ENCODE measurements around the gene RBMS1.

The RBMS1 gene

DNA sequence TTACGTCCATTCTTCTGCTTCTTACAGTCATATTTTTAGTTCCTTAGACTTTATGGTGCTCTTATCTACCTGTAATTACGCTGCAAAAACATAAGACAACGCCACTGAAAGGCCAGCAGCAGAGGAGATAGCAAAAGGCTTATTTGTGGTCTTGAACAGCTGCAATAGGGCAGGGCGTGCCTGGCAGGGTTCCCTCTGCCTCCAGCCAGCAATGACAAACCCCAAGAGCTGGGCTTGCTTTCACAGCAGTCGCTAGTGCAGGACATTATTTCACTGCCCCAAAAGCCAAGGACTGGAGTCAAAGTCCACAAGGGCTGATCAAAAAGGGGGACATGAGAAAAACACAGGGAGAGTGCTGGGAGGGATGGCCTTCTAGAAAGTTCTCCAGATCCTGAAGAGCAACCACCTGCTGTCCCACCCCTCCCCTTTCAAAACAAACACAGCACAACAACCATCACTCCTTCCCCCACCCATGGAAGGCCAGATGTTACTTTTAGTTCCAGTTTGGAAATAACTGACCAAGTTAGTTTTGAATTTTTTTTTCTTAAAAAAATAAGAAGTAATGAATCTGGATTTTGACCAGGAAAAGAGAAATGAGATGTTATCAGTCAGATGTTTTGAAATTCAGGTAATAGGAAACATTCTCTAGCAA is 127.8 kb downstream of the RBMS1 start:
- DNase-seq: no peak
- Mint-ChIP-seq H3K4me1 (peaks cover 54% of the 10 kb centered on the region), H3K9me3 (no peaks in the 10 kb centered on the region), H3K4me3 (no peak overlapping the region), H3K27me3 (no peaks in the 10 kb centered on the region), H3K27ac (no peak overlapping the region)
- ATAC-seq: no peak

DNA sequence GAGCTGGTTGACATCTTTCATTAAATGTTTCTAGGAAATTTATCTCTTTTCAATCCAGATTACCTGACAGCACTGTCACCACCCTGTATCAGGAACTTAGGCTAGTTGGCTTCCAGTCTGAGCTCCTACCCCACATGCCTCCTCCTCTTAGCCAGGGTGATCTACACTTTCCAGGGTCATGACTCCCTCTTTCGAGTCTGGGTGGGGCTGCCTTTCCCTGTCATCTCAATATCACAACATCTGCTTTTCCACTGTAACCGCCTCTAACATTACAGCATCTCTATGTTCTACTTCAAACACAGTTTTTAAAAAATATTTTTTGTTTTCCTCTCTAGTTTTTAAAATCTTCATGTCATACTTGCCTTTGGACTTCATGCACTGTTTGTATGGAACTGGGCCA is 129.2 kb downstream of the RBMS1 start:
- no peaks in the 10 kb centered on the region for H3K9me3 Mint-ChIP-seq
- peaks cover 51% of the 10 kb centered on the region for H3K4me1 Mint-ChIP-seq
- H3K27me3 Mint-ChIP-seq: no peaks in the 10 kb centered on the region
- DNase-seq (no peak), ATAC-seq (no peak)
- H3K4me3 Mint-ChIP-seq: no peak overlapping the region
- no peak overlapping the region for H3K27ac Mint-ChIP-seq

DNA sequence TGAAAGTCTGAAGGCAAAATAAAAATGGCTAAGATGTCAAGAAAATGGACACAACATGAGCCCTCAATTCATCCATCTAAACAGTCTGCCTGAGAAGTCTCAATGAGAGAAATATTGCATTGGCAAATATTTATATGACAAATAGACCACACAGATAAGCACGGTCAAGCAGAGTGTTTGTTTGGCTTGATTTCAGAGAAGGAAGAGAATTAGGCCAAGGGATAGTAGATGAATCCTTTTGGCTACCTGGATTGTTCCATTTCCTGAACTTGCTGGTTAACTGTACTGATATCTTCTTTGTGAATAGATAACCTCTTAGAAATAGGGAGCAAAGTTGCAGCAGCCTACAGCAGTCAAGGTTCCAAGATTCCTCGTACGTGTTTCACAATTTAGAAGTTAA is 129.6 kb downstream of the RBMS1 start:
- DNase-seq (no peak), ATAC-seq (no peak)
- no peak overlapping the region for H3K27ac Mint-ChIP-seq
- H3K9me3 Mint-ChIP-seq: no peaks in the 10 kb centered on the region
- no peak overlapping the region for H3K4me3 Mint-ChIP-seq
- H3K4me1 Mint-ChIP-seq: peaks cover 47% of the 10 kb centered on the region
- H3K27me3 Mint-ChIP-seq: no peaks in the 10 kb centered on the region

DNA sequence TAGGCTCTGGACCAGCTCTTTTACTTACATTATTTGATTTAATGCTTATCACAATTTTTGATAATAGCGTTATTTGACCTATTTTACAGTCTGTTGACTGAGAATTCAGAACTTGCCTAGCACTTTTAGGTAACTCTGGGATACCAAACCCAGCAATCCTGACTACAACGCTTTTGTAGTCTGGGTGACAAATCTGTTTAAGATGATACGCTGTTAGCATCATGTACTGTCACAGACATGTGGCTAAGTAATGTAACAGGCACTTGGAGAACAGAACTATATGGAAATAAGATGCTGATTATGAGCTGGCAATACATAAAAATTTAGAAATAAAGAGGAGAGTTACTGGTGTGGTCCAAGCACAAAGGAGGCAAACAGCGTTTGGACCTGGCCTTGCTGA is 130.6 kb downstream of the RBMS1 start:
- H3K27ac Mint-ChIP-seq: no peak overlapping the region
- peaks cover 40% of the 10 kb centered on the region for H3K4me1 Mint-ChIP-seq

DNA sequence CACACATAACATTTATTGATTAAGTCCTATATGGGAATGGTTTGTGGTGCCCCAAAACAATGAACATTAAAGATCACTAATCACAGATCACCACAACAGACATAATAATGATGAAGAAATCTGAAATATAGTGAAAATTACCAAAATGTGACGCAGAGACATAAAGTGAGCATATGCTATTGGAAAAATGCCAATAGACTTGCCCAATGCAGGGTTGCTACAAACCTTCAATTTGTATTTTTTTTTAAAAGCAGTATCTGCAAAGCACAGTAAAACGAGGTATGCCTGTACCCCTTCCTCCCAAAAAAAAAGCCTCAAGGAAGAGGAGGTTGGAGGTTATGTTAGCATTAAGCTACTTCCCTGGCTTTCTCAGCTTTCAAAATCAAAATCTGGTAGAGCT is 131.1 kb downstream of the RBMS1 start:
- Mint-ChIP-seq H3K4me3 (no peak overlapping the region), H3K27ac (no peak overlapping the region), H3K9me3 (no peaks in the 10 kb centered on the region), H3K27me3 (no peaks in the 10 kb centered on the region), H3K4me1 (peaks cover 42% of the 10 kb centered on the region)
- ATAC-seq (no peak), DNase-seq (no peak)

More for the DNA sequence above, 130.6 kb downstream of the RBMS1 start:
- H3K4me3 Mint-ChIP-seq: no peak overlapping the region
- H3K27me3 Mint-ChIP-seq: no peaks in the 10 kb centered on the region
- H3K9me3 Mint-ChIP-seq: no peaks in the 10 kb centered on the region
- no peak for DNase-seq
- no peak for ATAC-seq

DNA sequence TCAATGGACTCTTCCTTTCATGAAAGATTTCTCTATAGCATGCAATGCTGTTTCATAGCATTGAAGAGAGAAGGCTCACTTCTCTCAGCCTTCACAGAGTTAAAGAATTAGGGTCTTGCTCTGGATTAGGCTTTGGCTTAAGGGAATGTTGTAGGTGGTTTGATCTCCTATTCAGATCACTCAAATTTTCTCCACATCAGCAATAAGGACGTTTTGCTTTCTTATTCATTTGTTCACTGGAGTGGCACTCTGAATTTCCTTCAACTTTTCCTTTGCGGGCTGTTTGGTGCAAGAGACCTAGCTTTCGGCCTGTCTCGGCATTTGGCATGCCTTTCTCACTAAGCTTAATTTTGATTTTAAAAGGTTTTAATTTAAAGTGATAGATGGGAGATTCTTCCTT is 131.6 kb downstream of the RBMS1 start:
- H3K4me1 Mint-ChIP-seq: peaks cover 45% of the 10 kb centered on the region
- no peak overlapping the region for H3K4me3 Mint-ChIP-seq
- no peak overlapping the region for H3K27ac Mint-ChIP-seq
- H3K9me3 Mint-ChIP-seq: no peaks in the 10 kb centered on the region
- ATAC-seq (no peak), DNase-seq (no peak)
- H3K27me3 Mint-ChIP-seq: no peaks in the 10 kb centered on the region

DNA sequence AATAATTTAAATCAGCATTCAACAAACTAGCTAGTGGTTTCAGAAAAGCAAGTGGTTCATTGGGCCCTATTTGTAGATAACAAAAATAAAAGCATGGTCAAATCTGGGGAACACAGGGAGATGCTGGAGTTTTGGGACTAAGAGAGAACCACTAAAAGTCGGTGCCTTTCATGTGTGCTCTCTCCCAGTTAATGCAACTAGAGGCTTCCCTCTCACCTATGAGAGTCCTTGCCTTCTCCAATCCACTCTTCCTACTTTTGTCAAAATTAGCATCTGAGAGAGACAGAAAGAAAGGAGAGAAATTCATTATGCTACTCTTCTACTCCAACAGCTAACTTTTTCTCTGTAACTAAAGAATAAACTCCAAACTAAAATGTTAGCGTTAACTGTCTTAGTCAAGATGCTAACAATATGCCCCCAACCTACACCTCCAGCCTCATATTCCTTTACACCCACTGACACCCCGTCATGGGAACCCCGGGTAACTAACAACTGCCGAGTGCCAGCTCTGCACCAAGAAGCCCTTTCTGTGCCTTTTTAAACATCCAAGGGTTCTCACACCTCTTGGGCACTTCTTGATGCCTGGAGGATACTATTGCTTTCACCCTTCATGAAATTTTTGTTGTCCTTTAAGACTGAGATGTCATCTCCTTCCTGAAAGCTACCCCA is 133.4 kb downstream of the RBMS1 start:
- DNase-seq (no peak), ATAC-seq (no peak)
- Mint-ChIP-seq H3K27ac (no peak overlapping the region), H3K4me3 (no peak overlapping the region), H3K27me3 (no peaks in the 10 kb centered on the region), H3K4me1 (peaks cover 56% of the 10 kb centered on the region), H3K9me3 (peaks cover 8 to 9% of the 10 kb centered on the region in 2 donors)

DNA sequence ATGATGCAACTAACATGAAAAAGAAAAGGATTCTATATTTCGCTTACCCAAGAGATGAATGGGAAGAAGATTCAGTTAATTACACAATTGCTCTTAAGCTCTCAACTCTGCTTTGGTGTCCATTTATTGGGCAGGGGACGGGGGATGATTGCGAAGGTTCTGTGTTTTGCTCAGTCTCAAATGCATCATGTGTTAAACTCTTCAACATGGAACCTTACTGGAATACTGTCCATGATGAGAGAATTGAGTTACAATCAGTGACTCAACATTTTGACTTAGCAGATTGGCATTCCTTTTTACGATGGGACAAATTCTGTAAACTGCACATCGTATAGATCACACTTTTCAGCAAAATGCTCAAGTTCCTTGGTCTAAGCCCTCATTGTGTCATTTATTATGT is 135.6 kb downstream of the RBMS1 start:
- H3K9me3 Mint-ChIP-seq: peaks cover 8 to 9% of the 10 kb centered on the region in 2 donors
- H3K27me3 Mint-ChIP-seq: no peaks in the 10 kb centered on the region
- no peak overlapping the region for H3K27ac Mint-ChIP-seq
- H3K4me1 Mint-ChIP-seq: peaks cover 52% of the 10 kb centered on the region
- no peak overlapping the region for H3K4me3 Mint-ChIP-seq
- ATAC-seq (no peak), DNase-seq (no peak)

DNA sequence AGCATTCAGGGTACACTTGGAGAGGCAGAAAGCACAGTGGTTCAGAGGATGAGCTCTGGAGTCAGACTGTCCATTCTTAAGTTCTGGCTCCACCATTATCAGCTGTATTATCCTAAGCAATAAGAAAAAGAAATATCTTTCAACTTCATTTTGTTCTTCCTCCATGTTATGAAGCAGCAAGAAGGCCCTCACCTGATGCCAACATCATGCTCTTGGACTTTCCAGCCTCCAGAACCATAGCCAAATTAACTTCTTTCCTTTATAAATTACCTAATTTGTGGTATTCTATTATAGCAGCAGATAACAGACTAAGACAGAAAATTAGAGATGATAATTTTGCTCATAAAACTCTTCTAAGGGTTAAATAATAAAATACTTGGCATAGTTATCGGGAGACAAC is 137.1 kb downstream of the RBMS1 start:
- H3K4me1 Mint-ChIP-seq: peaks cover 58% of the 10 kb centered on the region
- ATAC-seq (no peak), DNase-seq (no peak)
- H3K4me3 Mint-ChIP-seq: no peak overlapping the region
- peaks cover 8 to 9% of the 10 kb centered on the region in 2 donors for H3K9me3 Mint-ChIP-seq
- H3K27me3 Mint-ChIP-seq: no peaks in the 10 kb centered on the region
- no peak overlapping the region for H3K27ac Mint-ChIP-seq

DNA sequence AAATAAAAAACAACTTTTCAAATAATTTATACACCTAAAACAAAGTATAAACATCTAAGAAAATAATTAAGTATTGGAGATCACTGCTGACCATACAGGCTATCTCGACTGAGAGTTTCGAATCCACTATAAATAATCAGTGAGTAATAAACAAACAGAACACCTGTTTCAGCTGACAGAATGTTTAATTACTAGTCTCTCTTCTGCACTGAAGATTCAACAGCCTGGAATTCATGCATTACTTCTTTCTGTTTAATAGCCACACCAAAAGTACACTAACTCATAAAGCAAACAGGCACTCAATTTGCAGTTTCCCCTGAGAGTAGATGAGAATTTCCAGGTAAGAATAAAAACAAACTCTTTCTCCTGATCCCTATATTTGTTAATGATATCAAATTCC is 138.5 kb downstream of the RBMS1 start:
- Mint-ChIP-seq H3K9me3 (peaks cover 8 to 9% of the 10 kb centered on the region in 2 donors), H3K4me3 (no peak overlapping the region), H3K27ac (no peak overlapping the region), H3K27me3 (no peaks in the 10 kb centered on the region), H3K4me1 (peaks cover 50% of the 10 kb centered on the region)
- ATAC-seq (no peak), DNase-seq (no peak)

DNA sequence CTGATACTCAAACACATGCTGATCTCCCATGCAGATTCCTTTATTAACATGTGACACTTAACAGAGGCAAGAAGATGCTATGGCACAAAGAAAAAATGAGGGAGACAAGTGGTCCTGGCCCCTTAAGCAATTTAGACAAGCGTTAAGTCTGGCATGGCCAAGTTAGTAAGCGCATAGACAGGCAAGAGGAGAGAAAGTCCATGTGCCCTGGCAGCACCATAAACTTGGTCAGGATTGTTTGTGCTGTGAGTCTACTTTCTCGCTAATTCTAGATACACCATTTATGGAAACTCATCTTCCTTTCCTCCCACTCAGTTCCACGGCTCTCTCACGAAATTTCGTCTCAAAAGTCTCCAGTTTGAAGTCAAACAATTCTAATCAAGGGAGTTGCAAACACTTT is 138.9 kb downstream of the RBMS1 start:
- no peak for ATAC-seq
- H3K4me1 Mint-ChIP-seq: peaks cover 49% of the 10 kb centered on the region
- no peak for DNase-seq
- peaks cover 8 to 9% of the 10 kb centered on the region in 2 donors for H3K9me3 Mint-ChIP-seq
- no peaks in the 10 kb centered on the region for H3K27me3 Mint-ChIP-seq
- H3K4me3 Mint-ChIP-seq: no peak overlapping the region
- no peak overlapping the region for H3K27ac Mint-ChIP-seq

DNA sequence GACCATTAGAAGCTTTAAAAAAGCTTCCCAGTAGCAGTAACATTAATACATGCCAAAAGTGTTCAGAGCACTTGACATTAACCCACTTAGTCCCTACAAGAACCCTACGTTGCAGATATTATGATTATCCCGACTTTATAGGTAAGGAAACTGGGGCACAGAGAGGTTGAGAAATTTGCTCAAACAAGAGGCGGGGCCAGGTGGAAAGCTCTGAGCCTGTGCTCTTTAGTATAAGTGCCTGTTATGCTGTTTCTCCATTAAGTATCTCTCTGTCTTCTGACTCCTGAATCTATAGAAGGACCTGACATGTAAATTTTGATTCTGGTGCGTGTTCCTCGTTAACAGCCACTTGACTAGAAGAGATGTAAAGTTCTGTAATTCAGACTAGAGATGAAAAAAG is 139.8 kb downstream of the RBMS1 start:
- Mint-ChIP-seq H3K4me3 (no peak overlapping the region), H3K27me3 (no peaks in the 10 kb centered on the region), H3K27ac (no peak overlapping the region), H3K4me1 (peaks cover 55% of the 10 kb centered on the region), H3K9me3 (peaks cover 8 to 9% of the 10 kb centered on the region in 2 donors)
- ATAC-seq (no peak), DNase-seq (no peak)

DNA sequence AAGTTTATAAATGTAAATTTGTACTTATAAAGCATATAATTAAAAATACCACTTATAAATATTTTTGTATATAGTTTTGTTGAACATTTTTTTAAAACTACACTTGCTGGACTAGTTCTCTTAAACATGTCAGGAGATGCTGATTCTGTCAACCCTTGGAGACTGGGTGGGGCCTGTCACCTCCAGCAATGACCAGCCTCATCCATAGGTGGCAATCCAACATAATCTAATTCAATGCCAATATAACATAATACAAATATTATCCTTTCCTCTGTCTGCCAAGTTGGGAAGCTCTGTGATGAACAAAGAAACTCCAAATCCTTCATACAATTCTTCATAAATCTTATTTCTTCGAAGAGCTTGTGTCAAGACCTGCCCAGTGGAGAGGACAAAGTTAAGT is 140.4 kb downstream of the RBMS1 start:
- ATAC-seq (peak; percentile 81), DNase-seq (peak in 1 of 2 donors; percentile 20)
- Mint-ChIP-seq H3K4me3 (no peak overlapping the region), H3K27me3 (no peaks in the 10 kb centered on the region), H3K4me1 (peaks cover 58% of the 10 kb centered on the region), H3K9me3 (peaks cover 8 to 9% of the 10 kb centered on the region in 2 donors), H3K27ac (peak overlapping the region in 1 of 2 donors; percentile 74)

DNA sequence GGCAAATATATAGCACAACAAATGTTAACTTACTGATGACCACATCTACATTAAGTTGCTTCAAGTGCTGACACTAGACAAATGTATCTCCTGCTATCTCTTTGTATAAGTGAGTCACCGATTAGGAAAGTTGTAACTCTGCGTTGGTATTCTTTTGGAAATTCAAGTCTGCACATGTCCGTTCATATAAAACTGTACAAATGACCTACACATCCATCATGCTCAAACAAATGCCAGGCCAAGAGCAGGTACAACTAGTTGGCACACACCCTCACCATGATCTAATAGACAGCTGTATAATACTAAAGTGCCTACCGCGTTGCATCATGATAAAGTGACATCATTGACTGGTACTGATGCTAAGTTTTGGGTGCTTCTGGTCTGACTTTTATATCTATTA is 141.1 kb downstream of the RBMS1 start:
- Mint-ChIP-seq H3K4me3 (no peak overlapping the region), H3K9me3 (peaks cover 8 to 9% of the 10 kb centered on the region in 2 donors), H3K27me3 (no peaks in the 10 kb centered on the region), H3K27ac (no peak overlapping the region), H3K4me1 (peaks cover 58% of the 10 kb centered on the region)
- no peak for ATAC-seq
- DNase-seq: no peak

DNA sequence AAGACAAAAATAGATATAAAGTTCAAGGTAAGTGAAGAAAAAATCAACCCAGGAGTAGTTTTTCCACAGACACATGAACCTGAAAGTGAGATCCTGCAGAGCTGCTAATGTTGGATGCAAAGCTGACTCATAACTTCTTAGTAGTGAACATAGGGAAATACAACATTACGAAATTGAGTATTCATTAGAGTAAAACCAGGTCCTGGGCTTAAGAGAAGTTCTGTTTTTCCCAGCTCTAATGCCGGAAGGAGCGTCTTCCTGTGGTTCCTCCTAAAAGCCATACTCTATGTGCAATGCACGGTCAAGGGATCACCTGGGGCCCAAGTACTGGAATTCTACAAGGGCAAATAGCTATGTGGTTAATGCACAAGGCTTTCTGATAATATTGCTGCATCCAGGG is 141.7 kb downstream of the RBMS1 start:
- Mint-ChIP-seq H3K4me1 (peaks cover 61% of the 10 kb centered on the region), H3K4me3 (no peak overlapping the region), H3K9me3 (peaks cover 7 to 9% of the 10 kb centered on the region in 2 donors), H3K27ac (no peak overlapping the region), H3K27me3 (no peaks in the 10 kb centered on the region)
- ATAC-seq (no peak), DNase-seq (no peak)

DNA sequence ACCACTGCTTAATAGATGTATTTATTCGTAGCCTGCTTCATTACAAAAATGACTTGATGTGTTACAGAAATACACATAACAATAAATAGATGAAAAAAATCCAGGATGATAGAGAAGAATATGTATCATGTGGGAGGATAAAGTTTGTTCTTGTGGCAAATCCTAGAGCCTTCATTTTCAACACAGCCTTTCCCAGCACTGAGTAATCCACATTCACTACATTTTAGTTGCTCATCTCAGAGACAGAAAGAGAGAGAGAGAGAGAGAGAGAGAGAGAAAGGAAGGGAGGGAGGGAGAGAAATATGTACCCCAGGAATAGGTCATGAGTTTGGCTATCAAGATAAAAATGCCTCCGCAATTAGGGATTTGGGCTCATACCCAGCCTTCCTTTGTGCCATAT is 144.3 kb downstream of the RBMS1 start:
- Mint-ChIP-seq H3K27ac (no peak overlapping the region), H3K4me3 (no peak overlapping the region), H3K9me3 (no peaks in the 10 kb centered on the region), H3K27me3 (no peaks in the 10 kb centered on the region), H3K4me1 (peaks cover 61% of the 10 kb centered on the region)
- no peak for ATAC-seq
- no peak for DNase-seq

All from stimulated activated naive CD8-positive, alpha-beta T cell treated with anti-CD3 and anti-CD28 coated beads, Interleukin-15, amount 100 ng/mL, for 72 hours (primary cell).